Measurements from ENCODE around the gene GABBR1. TPM values are rescaled to one million over a fixed set of nuclear protein-coding genes. Genes with fewer than 3 reads are reported as not detected.

Gene GABBR1
- polyA plus RNA-seq, 4 donors: 33.2 to 114 (median 74.1) TPM

GRCh38 chr6:29530671-29531310 lies 102.2 kb downstream of the GABBR1 start:
- DNase-seq (ENCODE audit: low read depth in 4 of 4, low spot score in 2 of 4): no peak

GRCh38 chr6:29529956-29530355 lies 103.0 kb downstream of the GABBR1 start:
- DNase-seq (ENCODE audit: low read depth in 4 of 4, low spot score in 2 of 4): no peak

- no peak for DNase-seq (ENCODE audit: low read depth in 4 of 4, low spot score in 2 of 4)
These were observed 103.9 kb downstream of the GABBR1 start for GRCh38 chr6:29528988-29529560.

- no peak for DNase-seq (ENCODE audit: low read depth in 4 of 4, low spot score in 2 of 4)
These were observed 104.6 kb downstream of the GABBR1 start for GRCh38 chr6:29528300-29528931.

GRCh38 chr6:29527564-29527963 lies 105.4 kb downstream of the GABBR1 start:
- DNase-seq (ENCODE audit: low read depth in 4 of 4, low spot score in 2 of 4): no peak

- no peak for DNase-seq (ENCODE audit: low read depth in 4 of 4, low spot score in 2 of 4)
These were observed 105.9 kb downstream of the GABBR1 start for GRCh38 chr6:29527126-29527525.

- no peak for DNase-seq (ENCODE audit: low read depth in 4 of 4, low spot score in 2 of 4)
These were observed 107.7 kb downstream of the GABBR1 start for GRCh38 chr6:29525311-29525639.

GRCh38 chr6:29524444-29525310 lies 108.3 kb downstream of the GABBR1 start:
- DNase-seq (ENCODE audit: low read depth in 4 of 4, low spot score in 2 of 4): no peak

GRCh38 chr6:29524044-29524443 lies 108.9 kb downstream of the GABBR1 start:
- no peak for DNase-seq (ENCODE audit: low read depth in 4 of 4, low spot score in 2 of 4)

- no peak for DNase-seq (ENCODE audit: low read depth in 4 of 4, low spot score in 2 of 4)
These were observed 110.8 kb downstream of the GABBR1 start for GRCh38 chr6:29522227-29522626.

GRCh38 chr6:29521006-29521680 lies 111.8 kb downstream of the GABBR1 start:
- no peak for DNase-seq (ENCODE audit: low read depth in 4 of 4, low spot score in 2 of 4)

- no peak for DNase-seq (ENCODE audit: low read depth in 4 of 4, low spot score in 2 of 4)
These were observed 112.8 kb downstream of the GABBR1 start for GRCh38 chr6:29520232-29520631.

GRCh38 chr6:29519291-29520010 lies 113.5 kb downstream of the GABBR1 start:
- no peak for DNase-seq (ENCODE audit: low read depth in 4 of 4, low spot score in 2 of 4)

- DNase-seq (ENCODE audit: low read depth in 4 of 4, low spot score in 2 of 4): no peak
These were observed 115.1 kb downstream of the GABBR1 start for GRCh38 chr6:29517728-29518440.

GRCh38 chr6:29517245-29517644 lies 115.7 kb downstream of the GABBR1 start:
- DNase-seq (ENCODE audit: low read depth in 4 of 4, low spot score in 2 of 4): no peak

GRCh38 chr6:29516108-29516507 lies 116.9 kb downstream of the GABBR1 start:
- DNase-seq (ENCODE audit: low read depth in 4 of 4, low spot score in 2 of 4): no peak

- DNase-seq (ENCODE audit: low read depth in 4 of 4, low spot score in 2 of 4): no peak
These were observed 122.2 kb downstream of the GABBR1 start for GRCh38 chr6:29510746-29511300.

- no peak for DNase-seq (ENCODE audit: low read depth in 4 of 4, low spot score in 2 of 4)
These were observed 122.8 kb downstream of the GABBR1 start for GRCh38 chr6:29510202-29510601.
